ENCODE data around the gene LGMN.
"Not testable (repeated sequence)": the region's sequence is repeated elsewhere in the genome, so short reads cannot be mapped to it uniquely, and the experiment has no call there.

The LGMN gene

GRCh38 chr14:92759679-92760523 lies 11.5 kb upstream of the LGMN start:
- DNase-seq: no peak

GRCh38 chr14:92759300-92759678 lies 10.9 kb upstream of the LGMN start:
- no peak for DNase-seq

GRCh38 chr14:92756446-92756845 lies 8.0 kb upstream of the LGMN start:
- no peak for DNase-seq

GRCh38 chr14:92755495-92755894 lies 7.1 kb upstream of the LGMN start:
- DNase-seq: no peak

GRCh38 chr14:92754966-92755365 lies 6.5 kb upstream of the LGMN start:
- no peak for DNase-seq

GRCh38 chr14:92753250-92753649 lies 4.8 kb upstream of the LGMN start:
- DNase-seq: no peak

GRCh38 chr14:92751819-92752218 lies 3.4 kb upstream of the LGMN start:
- DNase-seq: no peak

GRCh38 chr14:92750994-92751400 lies 2.6 kb upstream of the LGMN start:
- no peak for DNase-seq

- DNase-seq: not testable (repeated sequence)
Measured at GRCh38 chr14:92750222-92750728, 1.8 kb upstream of the LGMN start.

- DNase-seq: no peak
Measured at GRCh38 chr14:92747701-92748258, 647 bp downstream of the LGMN start.

- no peak for DNase-seq
Measured at GRCh38 chr14:92744198-92744597, 4.2 kb downstream of the LGMN start.

GRCh38 chr14:92740440-92740839 lies 8.0 kb downstream of the LGMN start:
- DNase-seq: no peak

- DNase-seq: no peak
Measured at GRCh38 chr14:92737619-92738188, 10.7 kb downstream of the LGMN start.

- DNase-seq: no peak
Measured at GRCh38 chr14:92737206-92737605, 11.2 kb downstream of the LGMN start.

- DNase-seq: no peak
Measured at GRCh38 chr14:92735344-92735743, 13.1 kb downstream of the LGMN start.

GRCh38 chr14:92734618-92735017 lies 13.8 kb downstream of the LGMN start:
- no peak for DNase-seq

GRCh38 chr14:92733007-92733406 lies 15.4 kb downstream of the LGMN start:
- no peak for DNase-seq

- DNase-seq: no peak
Measured at GRCh38 chr14:92731622-92732115, 16.8 kb downstream of the LGMN start.

- DNase-seq: peak; percentile 61
Measured at GRCh38 chr14:92729634-92730358, 18.6 kb downstream of the LGMN start.

GRCh38 chr14:92728759-92729364 lies 19.6 kb downstream of the LGMN start:
- peak; percentile 70 for DNase-seq

- DNase-seq: no peak
Measured at GRCh38 chr14:92726933-92727262, 21.5 kb downstream of the LGMN start.

GRCh38 chr14:92726135-92726932 lies 22.1 kb downstream of the LGMN start:
- no peak for DNase-seq
